ENCODE data around the gene JPT2. TPM values are rescaled to one million over a fixed set of nuclear protein-coding genes. Genes with fewer than 3 reads are reported as not detected.
A peak's percentile ranks its signal among the peaks of the same experiment; 100 is the strongest.

The JPT2 gene, protein sequence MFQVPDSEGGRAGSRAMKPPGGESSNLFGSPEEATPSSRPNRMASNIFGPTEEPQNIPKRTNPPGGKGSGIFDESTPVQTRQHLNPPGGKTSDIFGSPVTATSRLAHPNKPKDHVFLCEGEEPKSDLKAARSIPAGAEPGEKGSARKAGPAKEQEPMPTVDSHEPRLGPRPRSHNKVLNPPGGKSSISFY
- polyA plus RNA-seq (2013, experiment 1 of 2), result 134 TPM
- 135 TPM for polyA plus RNA-seq (2013, experiment 2 of 2)

- peak within 1 kb of the TSS; percentile 85 for H3K14ac ChIP-seq (ENCODE audit: low read length)
- H2AFZ ChIP-seq (ENCODE audit: low read length), result peak within 1 kb of the TSS; percentile 79
- H3K23ac ChIP-seq (ENCODE audit: low read depth, low read length, poor library complexity), result peak within 1 kb of the TSS; percentile 90
- peak within 1 kb of the TSS; percentile 80 for H3K4ac ChIP-seq (ENCODE audit: low read length)
- H3K9me3 ChIP-seq (replicated peaks in 1 of 2; ENCODE audit: control insufficient read depth in 2 of 2, insufficient read depth in 1 of 2, low read depth in 1 of 2, low read length in 2 of 2), result no peaks in the 10 kb centered on the region
- peak within 1 kb of the TSS; percentile 97 for H2AK5ac ChIP-seq (ENCODE audit: low read depth, low read length)
- no CpG with 5 or more reads among the region's 79 CpGs for WGBS, 2 donors (ENCODE audit: extremely low coverage in 2 of 2, insufficient read length in 2 of 2, insufficient replicate concordance in 1 of 2)
- peak within 1 kb of the TSS; percentile 95 for H3K18ac ChIP-seq (ENCODE audit: low read length)
- peaks cover 12 to 18% of the 10 kb centered on the region in 2 donors for H3K4me1 ChIP-seq (ENCODE audit: control insufficient read depth in 2 of 2, insufficient read depth in 1 of 2, low read depth in 1 of 2, low read length in 2 of 2)
- H3K36me3 ChIP-seq (replicated peaks in 1 of 2; ENCODE audit: control insufficient read depth in 2 of 2, insufficient read depth in 2 of 2, low read length in 2 of 2), result peaks cover 24 to 69% of the 10 kb centered on the region in 2 donors
- H4K91ac ChIP-seq (ENCODE audit: low read depth, low read length, poor library complexity), result no peak within 1 kb of the TSS
- H3K9ac ChIP-seq (ENCODE audit: low read depth, low read length, poor library complexity), result peak within 1 kb of the TSS; percentile 98
- H3K79me1 ChIP-seq (ENCODE audit: low read depth, low read length), result peaks cover 8% of the 10 kb centered on the region
- peak within 1 kb of the TSS; percentile 24 for H3K27ac ChIP-seq (replicated peaks; ENCODE audit: low read length)
- H3K4me3 ChIP-seq (ENCODE audit: low read length in 2 of 2), result peak within 1 kb of the TSS; percentile 91 to 97
- peak within 1 kb of the TSS; percentile 15 for H2BK15ac ChIP-seq (ENCODE audit: low read length)
- peak; percentile 95 for DNase-seq (ENCODE audit: low spot score)
- no peak within 1 kb of the TSS for H2BK120ac ChIP-seq (ENCODE audit: low read depth, low read length)
- H3K4me2 ChIP-seq (ENCODE audit: insufficient read depth, low read length, poor library complexity, severe bottlenecking), result peak within 1 kb of the TSS; percentile 85
- H4K8ac ChIP-seq (ENCODE audit: low read depth, low read length), result no peak within 1 kb of the TSS
- no peaks in the 10 kb centered on the region for H3K27me3 ChIP-seq (ENCODE audit: control insufficient read depth in 3 of 3, insufficient read depth in 3 of 3, low read depth in 1 of 3, low read length in 3 of 3)
- H2BK12ac ChIP-seq (ENCODE audit: low read length), result no peak within 1 kb of the TSS
- peak within 1 kb of the TSS; percentile 92 for H2BK5ac ChIP-seq (ENCODE audit: low read length)
Measured at GRCh38 chr16:1677942-1678499, at the start of gene JPT2. Gene JPT2, plus strand, starts transcription at chr16:1678279. Its CDS starts 34 bp downstream, at chr16:1678313.

DNA sequence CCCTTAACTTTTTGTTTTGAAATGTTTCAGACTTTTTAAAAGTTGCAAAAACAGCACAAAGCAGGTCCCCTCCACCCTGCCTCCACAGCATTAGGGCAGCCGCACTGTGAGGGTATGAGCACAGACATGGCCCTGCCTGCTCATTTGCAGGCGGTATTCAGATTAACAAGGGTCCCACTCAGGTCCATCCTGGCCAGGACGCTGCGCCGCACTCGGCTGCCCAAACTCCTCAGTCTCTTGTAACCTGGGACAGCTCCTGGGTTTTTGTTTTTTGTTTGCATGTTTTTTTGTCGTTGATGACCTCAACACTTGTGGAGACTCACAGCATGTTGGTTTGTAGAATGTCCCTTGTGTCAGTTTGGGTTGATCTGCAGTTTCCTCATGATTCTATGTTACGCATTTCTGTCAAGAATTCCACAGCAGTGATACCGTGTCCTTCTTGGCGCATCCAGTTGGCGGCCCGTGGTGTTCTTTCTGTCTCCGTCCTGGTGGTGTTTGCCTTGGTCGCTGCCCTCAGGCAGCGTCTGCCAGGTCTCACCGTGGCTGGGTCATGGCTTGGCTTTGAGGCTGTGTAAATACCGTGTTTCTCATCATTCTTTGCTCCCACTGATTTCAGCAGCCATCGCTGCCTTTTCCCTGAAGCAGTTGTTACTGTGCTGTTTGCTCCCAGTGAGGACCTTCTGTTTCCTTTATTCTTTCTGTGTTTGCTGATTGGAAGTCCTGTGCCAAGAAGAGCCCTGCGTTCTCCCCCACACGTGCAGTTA, 47.4 kb upstream of the JPT2 start:
- WGBS, 2 donors (ENCODE audit: extremely low coverage in 2 of 2, insufficient read length in 2 of 2, insufficient replicate concordance in 1 of 2), result no CpG with 5 or more reads among the region's 20 CpGs

GRCh38 chr16:1631230-1631629, 46.8 kb upstream of the JPT2 start:
- Histone ChIP-seq H2BK15ac (ENCODE audit: low read length) (no peak overlapping the region), H3K18ac (ENCODE audit: low read length) (no peak overlapping the region), H3K9ac (ENCODE audit: low read depth, low read length, poor library complexity) (no peak overlapping the region), H4K8ac (ENCODE audit: low read depth, low read length) (no peak overlapping the region), H2BK120ac (ENCODE audit: low read depth, low read length) (no peak overlapping the region), H3K36me3 (replicated peaks in 1 of 2; ENCODE audit: control insufficient read depth in 2 of 2, insufficient read depth in 2 of 2, low read length in 2 of 2) (peaks cover 49 to 95% of the 10 kb centered on the region in 2 donors), H3K4me2 (ENCODE audit: insufficient read depth, low read length, poor library complexity, severe bottlenecking) (no peak overlapping the region), H2BK5ac (ENCODE audit: low read length) (no peak overlapping the region), H3K9me3 (replicated peaks in 1 of 2; ENCODE audit: control insufficient read depth in 2 of 2, insufficient read depth in 1 of 2, low read depth in 1 of 2, low read length in 2 of 2) (no peaks in the 10 kb centered on the region), H4K91ac (ENCODE audit: low read depth, low read length, poor library complexity) (no peak overlapping the region), H2BK12ac (ENCODE audit: low read length) (no peak overlapping the region), H3K23ac (ENCODE audit: low read depth, low read length, poor library complexity) (no peak overlapping the region), H3K14ac (ENCODE audit: low read length) (no peak overlapping the region), H2AK5ac (ENCODE audit: low read depth, low read length) (no peak overlapping the region), H3K27ac (replicated peaks; ENCODE audit: low read length) (no peak overlapping the region), H3K79me1 (ENCODE audit: low read depth, low read length) (peaks cover 43% of the 10 kb centered on the region), H3K4me1 (ENCODE audit: control insufficient read depth in 2 of 2, insufficient read depth in 1 of 2, low read depth in 1 of 2, low read length in 2 of 2) (no peaks in the 10 kb centered on the region), H3K27me3 (ENCODE audit: control insufficient read depth in 3 of 3, insufficient read depth in 3 of 3, low read depth in 1 of 3, low read length in 3 of 3) (no peaks in the 10 kb centered on the region), H3K4ac (ENCODE audit: low read length) (no peak overlapping the region), H3K4me3 (ENCODE audit: low read length in 2 of 2) (no peak overlapping the region), H2AFZ (ENCODE audit: low read length) (no peak overlapping the region)
- DNase-seq (ENCODE audit: low spot score), result no peak
- no CpG with 5 or more reads among the region's 9 CpGs for WGBS, 2 donors (ENCODE audit: extremely low coverage in 2 of 2, insufficient read length in 2 of 2, insufficient replicate concordance in 1 of 2)

More for the DNA sequence above, 47.4 kb upstream of the JPT2 start:
- no peak overlapping the region for H3K4ac ChIP-seq (ENCODE audit: low read length)
- no peak overlapping the region for H2BK15ac ChIP-seq (ENCODE audit: low read length)
- peak overlapping the region; percentile 38 for H3K14ac ChIP-seq (ENCODE audit: low read length)
- no peak overlapping the region for H2BK12ac ChIP-seq (ENCODE audit: low read length)
- no peaks in the 10 kb centered on the region for H3K4me1 ChIP-seq (ENCODE audit: control insufficient read depth in 2 of 2, insufficient read depth in 1 of 2, low read depth in 1 of 2, low read length in 2 of 2)
- no peak overlapping the region for H4K91ac ChIP-seq (ENCODE audit: low read depth, low read length, poor library complexity)
- H3K9ac ChIP-seq (ENCODE audit: low read depth, low read length, poor library complexity), result no peak overlapping the region
- H3K27ac ChIP-seq (replicated peaks; ENCODE audit: low read length), result no peak overlapping the region
- no peak overlapping the region for H2AK5ac ChIP-seq (ENCODE audit: low read depth, low read length)
- H2BK5ac ChIP-seq (ENCODE audit: low read length), result no peak overlapping the region
- no peak overlapping the region for H3K4me2 ChIP-seq (ENCODE audit: insufficient read depth, low read length, poor library complexity, severe bottlenecking)
- peaks cover 44% of the 10 kb centered on the region for H3K79me1 ChIP-seq (ENCODE audit: low read depth, low read length)
- H4K8ac ChIP-seq (ENCODE audit: low read depth, low read length), result no peak overlapping the region
- no peak overlapping the region for H3K18ac ChIP-seq (ENCODE audit: low read length)
- no peaks in the 10 kb centered on the region for H3K9me3 ChIP-seq (replicated peaks in 1 of 2; ENCODE audit: control insufficient read depth in 2 of 2, insufficient read depth in 1 of 2, low read depth in 1 of 2, low read length in 2 of 2)
- DNase-seq (ENCODE audit: low spot score), result no peak
- peaks cover 55 to 99% of the 10 kb centered on the region in 2 donors for H3K36me3 ChIP-seq (replicated peaks in 1 of 2; ENCODE audit: control insufficient read depth in 2 of 2, insufficient read depth in 2 of 2, low read length in 2 of 2)
- no peak overlapping the region for H2BK120ac ChIP-seq (ENCODE audit: low read depth, low read length)
- H3K4me3 ChIP-seq (ENCODE audit: low read length in 2 of 2), result no peak overlapping the region
- H3K23ac ChIP-seq (ENCODE audit: low read depth, low read length, poor library complexity), result no peak overlapping the region
- no peak overlapping the region for H2AFZ ChIP-seq (ENCODE audit: low read length)
- H3K27me3 ChIP-seq (ENCODE audit: control insufficient read depth in 3 of 3, insufficient read depth in 3 of 3, low read depth in 1 of 3, low read length in 3 of 3), result no peaks in the 10 kb centered on the region
